MM.1S (cell line): Measurements from ENCODE around the gene BAG5.

Source experiments
- EZH2 ChIP-seq: fragments of 300-600 bp; sonication (generic); optimal IDR thresholded peaks from 2 replicates; pipeline ENCODE3; 2017; ENCODE audit warnings: low read depth, mild to moderate bottlenecking, antibody characterized with exemption, low read length, mixed read lengths
- EZH2phosphoT487 ChIP-seq: fragments of 300-600 bp; sonication (generic); IDR thresholded peaks from 2 replicates; pipeline ENCODE4 v1.6.1; 2018; ENCODE audit warnings: antibody characterized with exemption, low read length
- TF ChIP-seq, protein P1 (sequence below): fragments of 300-600 bp; sonication (generic); IDR thresholded peaks from 2 replicates; pipeline ENCODE4 v1.5.1; 2016; ENCODE audit warnings: antibody characterized with exemption, low read length, mixed read lengths

DNA sequence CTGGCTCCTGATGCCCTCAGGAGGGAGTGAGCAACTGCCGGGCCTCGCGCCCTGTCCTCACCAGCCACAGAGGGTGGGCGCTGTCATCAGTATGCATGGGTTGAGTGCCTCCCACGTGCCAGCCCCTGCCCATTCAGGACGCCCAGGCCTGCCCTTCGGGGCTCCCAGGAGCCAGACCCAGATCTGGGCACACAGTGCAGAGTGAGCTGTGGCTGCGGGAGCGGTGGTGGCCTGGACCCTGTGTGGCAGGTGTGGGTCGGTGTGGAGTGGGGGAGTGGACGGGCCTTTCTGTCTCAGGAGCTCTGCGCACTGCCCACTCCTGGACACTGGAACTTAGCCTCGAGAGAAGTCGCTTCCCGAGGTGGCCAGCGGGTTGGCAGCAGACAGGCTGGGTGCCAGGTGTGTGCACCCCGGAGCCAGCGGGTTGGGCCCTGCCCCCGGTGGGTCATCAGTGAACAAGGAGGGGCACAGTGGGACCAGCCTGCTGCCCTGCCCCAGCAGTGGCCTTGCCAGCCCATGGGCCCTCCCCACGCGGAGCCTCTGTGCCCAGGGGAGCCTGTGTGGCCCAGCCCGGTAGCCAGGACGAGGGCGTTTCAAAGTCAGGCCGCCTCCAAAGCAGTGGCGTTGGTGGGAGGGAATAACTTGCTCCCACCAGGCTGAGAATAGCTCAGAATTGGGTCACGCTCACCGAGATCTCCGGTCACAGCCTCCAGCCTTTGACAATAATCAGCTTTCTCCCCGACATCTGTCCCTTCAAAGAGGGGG is 24.0 kb downstream of the BAG5 start:
- TF ChIP-seq EZH2 (no peak), EZH2phosphoT487 (no peak)
- TF ChIP-seq, protein P1, sequence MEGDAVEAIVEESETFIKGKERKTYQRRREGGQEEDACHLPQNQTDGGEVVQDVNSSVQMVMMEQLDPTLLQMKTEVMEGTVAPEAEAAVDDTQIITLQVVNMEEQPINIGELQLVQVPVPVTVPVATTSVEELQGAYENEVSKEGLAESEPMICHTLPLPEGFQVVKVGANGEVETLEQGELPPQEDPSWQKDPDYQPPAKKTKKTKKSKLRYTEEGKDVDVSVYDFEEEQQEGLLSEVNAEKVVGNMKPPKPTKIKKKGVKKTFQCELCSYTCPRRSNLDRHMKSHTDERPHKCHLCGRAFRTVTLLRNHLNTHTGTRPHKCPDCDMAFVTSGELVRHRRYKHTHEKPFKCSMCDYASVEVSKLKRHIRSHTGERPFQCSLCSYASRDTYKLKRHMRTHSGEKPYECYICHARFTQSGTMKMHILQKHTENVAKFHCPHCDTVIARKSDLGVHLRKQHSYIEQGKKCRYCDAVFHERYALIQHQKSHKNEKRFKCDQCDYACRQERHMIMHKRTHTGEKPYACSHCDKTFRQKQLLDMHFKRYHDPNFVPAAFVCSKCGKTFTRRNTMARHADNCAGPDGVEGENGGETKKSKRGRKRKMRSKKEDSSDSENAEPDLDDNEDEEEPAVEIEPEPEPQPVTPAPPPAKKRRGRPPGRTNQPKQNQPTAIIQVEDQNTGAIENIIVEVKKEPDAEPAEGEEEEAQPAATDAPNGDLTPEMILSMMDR: no peak
